Stomach (tissue), 9 donors: ENCODE measurements around the gene PCDHA12. TPM values are rescaled to one million over a fixed set of nuclear protein-coding genes. Genes with fewer than 3 reads are reported as not detected.

ENCODE experiments used
- DNase-seq, 2 donors: peaks; one replicate each; pipeline versions ENCODE4 v3.0.0 to v3.0.0-alpha.2; 2013 to 2019
- H3K27ac ChIP-seq, 5 donors: fragments of 200-600 bp in 4 of 5; sonication (generic) in 4 of 5; one replicate each; pipeline ENCODE4 v1.5.1; 2013 to 2019; ENCODE audit warnings: mild to moderate bottlenecking in 1 of 5, moderate library complexity in 1 of 5
- H3K27me3 ChIP-seq, 3 donors: fragments of 200-600 bp; sonication (generic); one replicate each; pipeline ENCODE4 v1.5.1; 2017 to 2019; ENCODE audit warnings: mixed run types in 1 of 3
- H3K36me3 ChIP-seq, 4 donors: fragments of 200-600 bp; sonication (generic); 1 replicate in 3 of 4; 2 replicates in 1 of 4; pipeline ENCODE4 v1.5.1; 2016 to 2019
- H3K4me1 ChIP-seq, 4 donors: fragments of 200-600 bp; sonication (generic); one replicate each; pipeline ENCODE4 v1.5.1; 2016 to 2019
- H3K4me3 ChIP-seq, 4 donors: fragments of 200-600 bp; sonication (generic) in 3 of 4; one replicate each; pipeline ENCODE4 v1.5.1; 2016 to 2019; ENCODE audit warnings: mild to moderate bottlenecking in 1 of 4
- H3K9me3 ChIP-seq, 4 donors: fragments of 200-600 bp; sonication (generic); one replicate each; pipeline ENCODE4 v1.5.1; 2016 to 2019
- CTCF ChIP-seq, 7 experiments: fragments of 450-650 bp in 4 of 7; fragments of 200-600 bp in 3 of 7; sonication (generic) in 3 of 7; IDR thresholded peaks; one replicate each; pipeline ENCODE4 v1.5.1; 2016 to 2019; ENCODE audit warnings: antibody characterized with exemption in 7 of 7, control low read depth in 2 of 7, mild to moderate bottlenecking in 1 of 7
- EP300 ChIP-seq: sonication (generic); formaldehyde crosslinking; IDR thresholded peaks from one replicate; pipeline ENCODE4 v1.6.1; 2017; ENCODE audit warnings: antibody characterized with exemption
- POLR2A ChIP-seq, 4 donors: fragments of 450-650 bp; IDR thresholded peaks; one replicate each; pipeline ENCODE4 v1.6.1; 2016; ENCODE audit warnings: antibody characterized with exemption in 4 of 4, control low read depth in 2 of 4, mild to moderate bottlenecking in 1 of 4, moderate library complexity in 1 of 4
- POLR2AphosphoS5 ChIP-seq, 3 donors: sonication (generic); formaldehyde crosslinking; IDR thresholded peaks; one replicate each; pipeline ENCODE4 v1.6.1; 2016; ENCODE audit warnings: antibody characterized with exemption in 3 of 3
- WGBS, 5 donors: extraction: QIAGEN DNeasy Blood & Tissue Kit in 3 of 5; methylation state at CpG; one replicate each; pipeline versions ENCODE4 v1.1.5 to v1.1.7; 2013 to 2018; 5-methylcytosine and 5-hydroxymethylcytosine counted together
- intact Hi-C: fragments of 100-400 bp; cut with DNase I; formaldehyde crosslinking; loops from one replicate; pipeline ENCODE4 v1.15.1; 2023; ENCODE audit warnings: low total_unique reads
- polyA plus RNA-seq, 3 donors: library from polyadenylated mRNA; stranded (reverse); fragments of 200-250 nt; gene quantifications; one replicate each; pipeline ENCODE4 v1.2.3, GENCODE V29; 2013
- total RNA-seq, 5 donors: library from RNA; depleted of rRNA; stranded (reverse); fragments of >200 nt; gene quantifications; one replicate each; pipeline versions ENCODE4 v1.1.0 to v1.2.3, GENCODE V29; 2014 to 2016
- donor health status: healthy with polysubstance abuse.
- donor health status: Bipolar disorder and iron deficiency.
- donor health status: healthy.

The PCDHA12 gene
- total and polyA plus RNA-seq, 8 donors, result 0.05 to 2.2 (median 0.55) TPM; not detected in 5

GRCh38 chr5:140881889-140882590, 6.9 kb downstream of the PCDHA12 start, which contains the start of gene PCDHA13:
TSS of gene PCDHA13 (plus strand) at chr5:140882124. CDS start at chr5:140882269, 145 bp downstream.
- no peak for TF ChIP-seq POLR2AphosphoS5 (IDR thresholded peaks at IDR 0.05)
- TF ChIP-seq CTCF (IDR thresholded peaks at IDR 0.05), result no peak
- Histone ChIP-seq H3K4me3 (peak within 1 kb of the TSS in 1 of 4 donors; percentile 6), H3K4me1 (no peaks in the 10 kb centered on the region), H3K9me3 (peaks cover 10 to 54% (median 45%) of the 10 kb centered on the region in 4 donors), H3K36me3 (peaks cover 0 to 4% (median 0%) of the 10 kb centered on the region in 4 donors), H3K27ac (no peak within 1 kb of the TSS), H3K27me3 (peaks cover 0 to 56% (median 3%) of the 10 kb centered on the region in 3 donors)
- 16 to 24% (median 20%) methylated on average over 30 to 35 of the region's 35 CpGs for WGBS, 5 donors
- intact Hi-C loops, result no loop called here
- peak in 1 of 2 donors; percentile 28 for DNase-seq

- peaks cover 6 to 52% (median 40%) of the 10 kb centered on the region in 4 donors for H3K9me3 ChIP-seq
- 15 to 25% (median 18%) methylated on average over 12 of the region's 12 CpGs for WGBS, 5 donors
- peak overlapping the region in 1 of 4 donors; percentile 6 for H3K4me3 ChIP-seq
These were observed 7.4 kb downstream of the PCDHA12 start for GRCh38 chr5:140882591-140882899.

GRCh38 chr5:140883373-140883772, 8.3 kb downstream of the PCDHA12 start:
- peaks cover 0 to 4% (median 0%) of the 10 kb centered on the region in 4 donors for H3K36me3 ChIP-seq
- DNase-seq, result no peak
- 37 to 60% (median 49%) methylated on average over 41 of the region's 41 CpGs for WGBS, 5 donors
- H3K4me1 ChIP-seq, result no peaks in the 10 kb centered on the region
- no peak overlapping the region for H3K4me3 ChIP-seq
- H3K9me3 ChIP-seq, result peaks cover 6 to 53% (median 36%) of the 10 kb centered on the region in 4 donors
- no peak for TF ChIP-seq CTCF (IDR thresholded peaks at IDR 0.05)
- TF ChIP-seq POLR2A (IDR thresholded peaks at IDR 0.05), result no peak
- TF ChIP-seq EP300, result no peak
- no peak for TF ChIP-seq POLR2AphosphoS5 (IDR thresholded peaks at IDR 0.05)
- H3K27me3 ChIP-seq, result peaks cover 0 to 49% (median 0%) of the 10 kb centered on the region in 3 donors
- no peak overlapping the region for H3K27ac ChIP-seq
- intact Hi-C loops, result no loop called here

More at GRCh38 chr5:140882591-140882899, 7.4 kb downstream of the PCDHA12 start:
- no peak for DNase-seq
- Histone ChIP-seq H3K27me3 (peaks cover 0 to 51% (median under 1%) of the 10 kb centered on the region in 3 donors), H3K4me1 (no peaks in the 10 kb centered on the region), H3K27ac (no peak overlapping the region), H3K36me3 (peaks cover 0 to 4% (median 0%) of the 10 kb centered on the region in 4 donors)
- intact Hi-C loops, result no loop called here
- TF ChIP-seq POLR2A (IDR thresholded peaks at IDR 0.05) (no peak), EP300 (no peak), POLR2AphosphoS5 (IDR thresholded peaks at IDR 0.05) (no peak), CTCF (IDR thresholded peaks at IDR 0.05) (no peak)

GRCh38 chr5:140883927-140884697, 9.0 kb downstream of the PCDHA12 start:
- DNase-seq, result no peak
- peaks cover 0 to 44% (median 0%) of the 10 kb centered on the region in 3 donors for H3K27me3 ChIP-seq
- no peaks in the 10 kb centered on the region for H3K4me1 ChIP-seq
- H3K27ac ChIP-seq, result no peak overlapping the region
- no peak for TF ChIP-seq POLR2A (IDR thresholded peaks at IDR 0.05)
- no peak for TF ChIP-seq EP300
- no peak for TF ChIP-seq POLR2AphosphoS5 (IDR thresholded peaks at IDR 0.05)
- no peak for TF ChIP-seq CTCF (IDR thresholded peaks at IDR 0.05)
- intact Hi-C loops, result no loop called here
- peaks cover 0 to 4% (median 0%) of the 10 kb centered on the region in 4 donors for H3K36me3 ChIP-seq
- peaks cover 6 to 54% (median 36%) of the 10 kb centered on the region in 4 donors for H3K9me3 ChIP-seq
- no peak overlapping the region for H3K4me3 ChIP-seq
- 41 to 61% (median 46%) methylated on average over 49 to 79 of the region's 79 CpGs for WGBS, 5 donors
